MM.1S (cell line): ENCODE data around the gene COX10.

Experiments used
- DNase-seq: peaks from one replicate; pipeline ENCODE4 v3.0.0-alpha.2; 2015
- H2AFZ ChIP-seq: fragments of 300-600 bp; sonication (generic); 2 replicates; pipeline ENCODE4 v1.6.0; 2016; ENCODE audit warnings: antibody characterized with exemption, low read length
- H3F3A ChIP-seq: fragments of 300-600 bp; sonication (generic); 2 replicates; pipeline ENCODE4 v1.6.1; 2016; ENCODE audit warnings: mild to moderate bottlenecking, antibody characterized with exemption, low read length, moderate library complexity, mixed read lengths; ENCODE audit not compliant: insufficient read depth
- H3K27ac ChIP-seq: fragments of 300-600 bp; sonication (generic); 2 replicates; pipeline ENCODE4 v1.5.1; 2016; ENCODE audit warnings: mild to moderate bottlenecking, low read length
- H3K27me3 ChIP-seq: fragments of 300-600 bp; sonication (generic); replicated peaks from 2 replicates; pipeline ENCODE4 v1.6.0; 2016; ENCODE audit warnings: low read length; ENCODE audit not compliant: insufficient read depth
- H3K36me3 ChIP-seq: fragments of 300-600 bp; sonication (generic); replicated peaks from 2 replicates; pipeline ENCODE4 v1.6.1; 2016; ENCODE audit warnings: mild to moderate bottlenecking, low read length, mixed read lengths; ENCODE audit not compliant: insufficient read depth
- H3K4me1 ChIP-seq: fragments of 300-600 bp; sonication (generic); 2 replicates; pipeline ENCODE4 v1.6.1; 2016; ENCODE audit warnings: low read length, mixed read lengths
- H3K4me2 ChIP-seq: fragments of 300-600 bp; sonication (generic); 2 replicates; pipeline ENCODE4 v1.6.0; 2016; ENCODE audit warnings: low read depth, low read length
- H3K4me3 ChIP-seq: fragments of 300-600 bp; sonication (generic); 2 replicates; pipeline ENCODE4 v1.5.1; 2016; ENCODE audit warnings: low read length, mixed read lengths
- H3K79me2 ChIP-seq: fragments of 300-600 bp; sonication (generic); 2 replicates; pipeline ENCODE4 v1.6.1; 2016; ENCODE audit warnings: mixed run types, low read length, mixed read lengths
- H3K9ac ChIP-seq: fragments of 300-600 bp; sonication (generic); 2 replicates; pipeline ENCODE4 v1.6.1; 2016; ENCODE audit warnings: low read length, mixed read lengths
- H3K9me2 ChIP-seq: fragments of 300-600 bp; sonication (generic); replicated peaks from 2 replicates; pipeline ENCODE4 v1.6.1; 2016; ENCODE audit warnings: mild to moderate bottlenecking, low read length, mixed read lengths; ENCODE audit not compliant: insufficient read depth
- H3K9me3 ChIP-seq: fragments of 300-600 bp; sonication (generic); replicated peaks from 2 replicates; pipeline ENCODE4 v1.6.1; 2016; ENCODE audit warnings: mild to moderate bottlenecking, low read length, mixed read lengths; ENCODE audit not compliant: insufficient read depth
- H4K20me1 ChIP-seq: fragments of 300-600 bp; sonication (generic); 2 replicates; pipeline ENCODE4 v1.6.1; 2016; ENCODE audit warnings: mild to moderate bottlenecking, low read length, moderate library complexity, mixed read lengths; ENCODE audit not compliant: insufficient read depth
- EZH2 ChIP-seq: fragments of 300-600 bp; sonication (generic); optimal IDR thresholded peaks from 2 replicates; pipeline ENCODE3; 2017; ENCODE audit warnings: low read depth, mild to moderate bottlenecking, antibody characterized with exemption, low read length, mixed read lengths
- EZH2phosphoT487 ChIP-seq: fragments of 300-600 bp; sonication (generic); IDR thresholded peaks from 2 replicates; pipeline ENCODE4 v1.6.1; 2018; ENCODE audit warnings: antibody characterized with exemption, low read length
- TF ChIP-seq, protein P1 (sequence below): fragments of 300-600 bp; sonication (generic); IDR thresholded peaks from 2 replicates; pipeline ENCODE4 v1.5.1; 2016; ENCODE audit warnings: antibody characterized with exemption, low read length, mixed read lengths

The COX10 gene

GRCh38 chr17:14205992-14206461 is 136.7 kb downstream of the COX10 start:
- no peak for DNase-seq
- no peak overlapping the region for H3K4me3 ChIP-seq

GRCh38 chr17:14206891-14207290 is 137.6 kb downstream of the COX10 start:
- Histone ChIP-seq H3K79me2 (no peaks in the 10 kb centered on the region), H3K36me3 (no peaks in the 10 kb centered on the region), H2AFZ (no peak overlapping the region), H3K9me2 (no peaks in the 10 kb centered on the region), H3K27me3 (no peaks in the 10 kb centered on the region), H4K20me1 (no peaks in the 10 kb centered on the region), H3K27ac (no peak overlapping the region), H3K9ac (no peak overlapping the region), H3K4me1 (no peaks in the 10 kb centered on the region), H3K4me3 (no peak overlapping the region), H3F3A (no peaks in the 10 kb centered on the region), H3K9me3 (no peaks in the 10 kb centered on the region), H3K4me2 (no peak overlapping the region)
- TF ChIP-seq EZH2 (no peak), EZH2phosphoT487 (no peak)
- TF ChIP-seq, protein P1, sequence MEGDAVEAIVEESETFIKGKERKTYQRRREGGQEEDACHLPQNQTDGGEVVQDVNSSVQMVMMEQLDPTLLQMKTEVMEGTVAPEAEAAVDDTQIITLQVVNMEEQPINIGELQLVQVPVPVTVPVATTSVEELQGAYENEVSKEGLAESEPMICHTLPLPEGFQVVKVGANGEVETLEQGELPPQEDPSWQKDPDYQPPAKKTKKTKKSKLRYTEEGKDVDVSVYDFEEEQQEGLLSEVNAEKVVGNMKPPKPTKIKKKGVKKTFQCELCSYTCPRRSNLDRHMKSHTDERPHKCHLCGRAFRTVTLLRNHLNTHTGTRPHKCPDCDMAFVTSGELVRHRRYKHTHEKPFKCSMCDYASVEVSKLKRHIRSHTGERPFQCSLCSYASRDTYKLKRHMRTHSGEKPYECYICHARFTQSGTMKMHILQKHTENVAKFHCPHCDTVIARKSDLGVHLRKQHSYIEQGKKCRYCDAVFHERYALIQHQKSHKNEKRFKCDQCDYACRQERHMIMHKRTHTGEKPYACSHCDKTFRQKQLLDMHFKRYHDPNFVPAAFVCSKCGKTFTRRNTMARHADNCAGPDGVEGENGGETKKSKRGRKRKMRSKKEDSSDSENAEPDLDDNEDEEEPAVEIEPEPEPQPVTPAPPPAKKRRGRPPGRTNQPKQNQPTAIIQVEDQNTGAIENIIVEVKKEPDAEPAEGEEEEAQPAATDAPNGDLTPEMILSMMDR = no peak
- DNase-seq = no peak

More at GRCh38 chr17:14205992-14206461, 136.7 kb downstream of the COX10 start:
- TF ChIP-seq EZH2phosphoT487 (no peak), EZH2 (no peak)
- TF ChIP-seq, protein P1 = no peak
- Histone ChIP-seq H2AFZ (no peak overlapping the region), H3K79me2 (no peaks in the 10 kb centered on the region), H3F3A (no peaks in the 10 kb centered on the region), H3K9me3 (no peaks in the 10 kb centered on the region), H3K36me3 (no peaks in the 10 kb centered on the region), H4K20me1 (no peaks in the 10 kb centered on the region), H3K4me2 (no peak overlapping the region), H3K27me3 (no peaks in the 10 kb centered on the region), H3K4me1 (no peaks in the 10 kb centered on the region), H3K9ac (no peak overlapping the region), H3K27ac (no peak overlapping the region), H3K9me2 (no peaks in the 10 kb centered on the region)

GRCh38 chr17:14207791-14208190 is 138.5 kb downstream of the COX10 start:
- H3K27ac ChIP-seq = no peak overlapping the region
- no peak overlapping the region for H3K4me2 ChIP-seq
- no peaks in the 10 kb centered on the region for H3K36me3 ChIP-seq
- no peaks in the 10 kb centered on the region for H3K4me1 ChIP-seq
- DNase-seq = no peak
- no peaks in the 10 kb centered on the region for H3F3A ChIP-seq
- TF ChIP-seq EZH2 (no peak), EZH2phosphoT487 (no peak)
- TF ChIP-seq, protein P1 = no peak
- H4K20me1 ChIP-seq = no peaks in the 10 kb centered on the region
- no peaks in the 10 kb centered on the region for H3K27me3 ChIP-seq
- no peaks in the 10 kb centered on the region for H3K9me2 ChIP-seq
- H3K4me3 ChIP-seq = no peak overlapping the region
- no peaks in the 10 kb centered on the region for H3K9me3 ChIP-seq
- H2AFZ ChIP-seq = no peak overlapping the region
- H3K79me2 ChIP-seq = no peaks in the 10 kb centered on the region
- no peak overlapping the region for H3K9ac ChIP-seq
